Measurements from ENCODE around the gene KRT15.
A peak's percentile ranks its signal among the peaks of the same experiment; 100 is the strongest.

Gene KRT15

DNA sequence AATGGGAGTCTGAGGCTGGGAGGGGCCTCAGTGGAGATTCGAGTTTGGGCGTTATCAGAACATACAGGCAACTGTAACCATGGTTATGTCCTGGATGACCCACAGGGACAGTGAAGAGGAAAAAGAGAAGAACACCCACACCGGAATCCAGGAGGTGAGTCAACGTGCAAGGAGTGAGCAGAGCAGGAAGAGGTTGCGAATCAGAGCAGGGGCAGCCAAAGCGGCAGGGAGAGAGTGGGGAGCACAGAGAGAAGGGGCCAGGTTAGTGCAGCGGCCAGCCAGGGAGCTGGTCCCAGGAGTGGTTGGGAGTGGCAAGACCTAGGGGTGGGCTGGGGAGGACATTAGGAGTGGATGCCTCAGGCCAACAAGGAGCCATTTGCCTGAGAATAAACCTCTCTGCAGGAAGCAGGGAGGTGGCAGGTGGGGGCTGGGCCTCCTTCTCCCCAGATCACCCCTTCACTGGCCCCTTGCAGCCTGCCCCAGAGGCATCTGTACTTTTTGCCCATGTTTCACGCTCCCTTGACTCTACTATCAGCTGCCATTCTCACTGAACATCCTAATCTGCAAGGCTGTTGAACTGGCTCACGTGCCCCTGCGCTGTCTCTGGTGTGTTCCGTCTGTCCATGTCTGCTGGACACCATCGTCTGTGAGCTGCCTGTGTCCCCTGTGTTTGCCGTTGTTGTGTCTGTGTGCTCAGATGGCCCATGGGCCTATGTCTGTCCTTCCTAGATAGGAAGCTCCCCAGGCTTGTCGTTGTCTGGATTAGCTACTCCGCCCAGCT lies 18.4 kb downstream of the KRT15 start:
- no peak for DNase-seq

DNA sequence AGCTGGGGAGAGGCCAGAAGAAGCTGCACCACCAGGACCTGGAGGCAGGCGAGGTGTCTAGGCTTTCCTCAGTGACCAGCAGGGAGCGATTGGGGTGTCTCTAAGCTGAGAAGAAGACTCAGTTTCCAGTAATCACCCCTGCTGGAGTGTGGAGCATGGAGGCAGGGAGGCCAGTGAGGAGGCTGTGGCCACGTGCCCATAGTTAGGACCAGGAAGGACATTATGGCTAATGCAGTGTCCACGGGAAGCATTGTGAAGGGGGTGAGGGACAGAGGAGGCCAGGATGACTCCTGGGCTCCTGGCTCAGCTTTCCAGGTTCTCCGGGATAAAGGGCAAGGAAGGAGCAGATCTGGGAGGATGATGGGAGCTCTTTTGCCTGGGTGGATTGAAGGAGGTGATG lies 19.0 kb downstream of the KRT15 start:
- DNase-seq = no peak

DNA sequence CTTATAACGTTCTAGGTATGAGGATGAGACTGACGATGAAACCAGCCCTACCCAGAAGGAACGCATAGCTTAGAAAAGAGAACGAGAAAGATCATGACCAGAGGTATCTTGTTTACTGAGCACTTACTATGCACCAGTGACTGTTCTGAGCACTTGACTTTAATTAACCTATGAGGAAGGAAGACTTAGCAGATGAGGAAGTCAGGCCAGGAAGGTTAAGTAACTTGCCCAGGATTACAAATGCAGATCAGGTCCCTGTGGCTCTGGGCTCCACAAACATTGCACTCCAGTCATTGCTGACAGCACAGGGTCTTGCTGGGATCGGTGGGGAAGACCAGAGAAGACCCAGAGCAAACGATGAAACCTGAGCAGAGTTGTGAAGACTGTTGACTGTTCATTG lies 20.4 kb downstream of the KRT15 start:
- peak in 1 of 2 donors; percentile 34 for DNase-seq

DNA sequence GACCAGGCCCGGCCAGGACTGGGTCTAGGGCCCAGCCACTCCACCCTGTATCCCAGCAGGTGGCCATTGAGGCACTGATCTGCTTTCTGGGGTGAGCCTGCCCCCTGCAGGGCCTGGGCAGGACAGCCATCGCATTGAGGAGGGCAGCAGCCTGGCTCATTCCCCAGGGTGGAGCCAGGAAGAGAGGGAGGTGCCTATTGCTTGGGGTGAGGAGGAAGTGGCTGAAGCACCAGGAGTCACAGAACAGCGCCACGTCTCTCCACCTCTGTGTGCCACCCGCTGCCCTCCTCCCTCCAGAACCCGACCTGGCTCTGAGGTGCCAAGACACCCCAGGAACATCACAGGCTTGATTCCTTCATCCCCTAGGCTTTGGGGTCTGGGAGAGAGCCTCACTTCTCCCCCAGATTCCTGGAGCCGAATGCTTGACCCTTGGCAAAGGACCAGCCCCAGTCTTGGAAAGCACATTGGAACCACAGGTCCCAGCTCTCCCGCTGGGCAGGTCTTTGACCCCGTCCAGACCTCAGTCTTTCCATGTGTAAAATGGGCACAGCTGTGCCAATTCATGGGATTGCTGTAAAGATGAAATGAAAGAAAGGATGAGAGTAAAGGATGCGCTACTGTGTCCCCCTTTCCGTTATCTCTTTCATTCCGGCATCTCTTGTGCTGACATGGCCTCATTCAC lies 21.7 kb downstream of the KRT15 start:
- DNase-seq = peak; percentile 23 to 56

DNA sequence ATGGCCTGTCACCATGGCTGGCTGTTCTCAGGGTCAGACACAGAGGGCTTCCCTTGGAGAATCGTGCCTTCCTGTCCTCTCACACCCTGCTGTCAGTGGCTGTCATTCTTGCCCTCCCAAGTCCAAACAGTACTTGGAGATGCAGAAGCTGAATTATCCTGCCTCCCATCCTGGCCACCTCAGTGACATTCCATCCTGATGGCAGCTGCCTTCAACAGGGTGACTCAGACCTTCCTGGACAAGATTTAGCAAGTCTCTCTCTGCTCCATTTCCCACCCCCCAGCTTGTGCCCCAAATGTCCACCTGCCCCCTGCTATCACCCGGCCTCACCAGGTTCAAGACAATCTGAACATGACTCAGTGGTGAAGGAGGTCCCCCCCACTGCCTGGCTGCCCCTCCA lies 24.2 kb downstream of the KRT15 start:
- no peak for DNase-seq

DNA sequence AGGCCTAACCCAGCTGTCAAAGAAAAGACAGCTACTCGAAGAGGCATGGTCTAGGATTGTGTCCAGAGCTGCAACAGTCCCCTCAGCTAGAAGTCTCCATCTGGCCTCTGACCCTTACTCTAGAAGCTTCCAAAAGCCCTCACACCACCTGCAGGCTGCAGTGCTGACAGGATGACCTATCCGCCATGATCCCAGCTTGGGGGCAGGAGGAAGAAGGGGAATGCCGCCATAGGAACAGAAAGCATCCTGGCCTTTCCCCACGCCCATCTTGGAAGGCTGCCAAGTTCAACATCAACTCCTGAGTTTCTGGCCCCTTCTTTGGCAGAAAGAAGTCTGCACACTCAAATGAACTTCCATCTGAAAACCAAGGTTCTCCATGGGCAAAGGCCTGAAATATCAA lies 25.9 kb downstream of the KRT15 start:
- no peak for DNase-seq

DNA sequence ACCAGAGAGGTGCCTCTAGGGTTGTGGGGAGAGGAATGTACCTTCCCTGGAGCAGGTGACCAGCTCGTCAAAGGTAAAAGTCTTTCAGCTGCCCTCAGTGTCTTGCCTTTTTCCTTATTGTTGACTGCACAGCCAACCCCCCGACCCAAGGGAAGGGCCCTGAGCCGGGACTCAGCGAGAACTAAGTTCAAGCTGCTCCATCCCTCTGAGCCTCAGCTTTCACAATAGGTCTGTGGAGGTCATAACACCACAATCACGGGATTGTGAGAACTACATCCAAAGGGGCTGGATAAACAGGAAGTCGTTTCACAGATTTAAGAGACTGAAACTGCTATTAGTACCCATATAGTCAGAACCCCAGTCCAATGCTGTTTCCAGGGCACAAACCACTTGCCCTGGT lies 26.3 kb downstream of the KRT15 start:
- DNase-seq = no peak

DNA sequence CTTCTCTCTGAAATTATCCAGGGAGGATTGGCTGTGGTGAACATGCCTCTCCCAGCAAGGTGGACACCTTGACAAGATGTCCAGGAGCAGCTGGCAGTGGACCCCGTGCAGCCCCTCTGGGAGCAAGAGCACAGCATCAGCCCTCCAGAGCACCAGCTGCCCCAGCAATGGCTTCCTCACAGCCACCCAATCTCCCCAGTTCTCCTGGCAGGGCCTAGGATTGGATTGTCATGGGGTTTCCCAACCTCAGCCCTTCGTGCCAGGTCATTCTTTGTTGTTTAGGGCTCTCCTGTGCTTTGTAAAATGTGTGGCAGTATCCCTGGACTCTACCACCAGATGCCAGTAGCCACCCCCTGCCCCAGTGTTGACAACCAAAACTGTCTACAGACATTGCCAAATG lies 27.2 kb downstream of the KRT15 start:
- DNase-seq = no peak

DNA sequence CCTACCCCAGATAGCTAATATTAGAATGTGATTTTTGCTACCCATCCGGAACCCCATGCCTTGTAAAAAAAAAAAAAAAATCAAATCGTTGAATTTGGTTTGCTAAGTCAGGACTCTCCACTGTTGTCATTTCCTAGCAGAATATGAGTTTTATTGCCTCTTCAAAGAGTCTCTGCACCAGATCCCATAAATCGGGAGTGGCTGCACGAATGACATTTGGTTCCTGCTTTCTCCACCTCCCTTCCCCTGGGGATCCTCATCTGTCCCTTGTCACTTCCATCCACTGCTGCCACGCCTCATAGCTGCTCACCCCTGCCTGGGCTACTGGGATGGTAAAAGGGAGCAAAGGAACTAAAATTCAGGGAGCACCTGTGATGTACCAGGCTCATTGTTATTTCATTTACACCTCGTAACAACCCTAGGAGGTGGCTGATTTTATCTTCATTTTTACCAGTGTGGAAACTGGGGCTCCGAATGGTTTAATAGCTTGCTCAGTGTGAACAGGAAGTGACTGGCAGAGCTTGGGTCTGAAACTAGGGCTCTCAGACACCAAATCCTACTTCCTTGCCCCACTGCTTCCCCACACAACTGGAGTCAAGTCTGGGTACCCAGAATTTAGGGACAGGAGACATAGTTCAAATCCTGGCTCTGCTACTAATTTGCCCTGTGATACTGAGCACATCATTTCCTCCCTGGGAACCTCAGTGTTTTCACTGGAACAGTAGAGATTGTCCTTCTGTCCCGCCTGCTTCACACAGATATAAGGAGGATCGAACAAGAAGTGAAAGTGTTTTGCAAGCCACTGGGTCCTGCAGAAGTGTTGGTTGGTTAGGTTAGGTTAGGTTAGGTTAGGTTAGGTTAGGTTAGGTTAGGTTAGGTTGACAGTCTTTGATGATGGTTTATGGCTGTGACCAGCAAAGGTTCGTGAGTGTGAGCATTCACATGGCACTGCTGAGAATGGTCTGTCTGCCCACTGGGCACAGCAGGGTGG lies 28.4 kb downstream of the KRT15 start:
- DNase-seq = no peak

DNA sequence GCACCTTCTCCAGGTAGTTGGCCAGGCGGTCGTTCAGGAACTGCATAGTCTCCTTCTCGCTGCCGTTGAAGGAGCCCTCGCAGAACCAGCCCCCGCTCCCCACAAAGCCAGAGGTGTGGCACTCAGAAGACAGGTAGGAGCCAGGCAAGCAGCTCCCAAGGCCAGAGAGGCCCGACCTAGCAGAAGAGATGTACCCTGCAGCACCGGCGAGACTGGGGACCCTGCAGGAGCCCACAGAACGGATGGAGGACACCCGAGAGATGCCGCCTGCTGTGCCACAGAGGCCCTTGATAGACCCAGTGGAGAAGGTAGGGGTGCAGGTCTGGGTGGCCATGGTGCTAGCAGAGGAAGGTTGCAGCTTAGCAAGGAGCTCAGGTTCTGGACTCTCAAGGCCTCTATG lies 29.2 kb downstream of the KRT15 start, which contains the start of gene KRT36:
Gene KRT36 (minus strand): TSS at position 380 of the 400 bp plus-strand sequence. CDS start 46 bp downstream, at position 334.
- no peak for DNase-seq

DNA sequence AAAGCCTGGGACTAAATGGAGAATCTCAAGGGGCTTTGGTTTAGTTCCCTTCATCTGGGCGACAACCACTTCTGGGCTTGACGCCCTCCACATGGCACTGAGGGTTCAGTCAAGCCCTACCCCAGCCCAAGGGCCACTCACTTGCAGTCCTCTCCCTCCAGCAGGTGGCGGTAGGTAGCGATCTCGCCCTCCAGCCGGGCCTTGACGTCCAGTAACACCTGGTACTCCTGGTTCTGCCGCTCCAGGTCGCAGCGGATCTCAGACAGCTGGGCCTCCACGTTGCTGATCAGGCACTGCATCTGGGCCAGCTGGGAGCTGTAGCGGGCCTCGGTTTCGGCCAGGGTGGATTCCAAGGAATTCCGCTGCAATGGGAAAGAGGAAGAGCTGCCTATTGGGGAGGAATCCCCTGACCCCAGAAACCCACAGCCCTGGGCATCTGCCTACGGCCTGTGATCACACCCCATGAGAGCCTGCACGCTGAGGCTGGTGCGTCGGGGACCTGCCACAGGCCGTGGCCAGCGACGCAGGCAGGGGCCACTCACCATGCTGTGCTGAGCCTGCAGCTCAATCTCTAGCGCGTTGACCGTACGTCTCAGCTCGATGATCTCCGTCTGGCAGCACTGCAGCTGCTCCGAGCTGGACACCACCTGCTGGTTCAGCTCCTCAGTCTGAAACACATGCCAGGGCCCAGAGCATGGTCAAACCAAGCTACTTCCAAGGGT lies 31.7 kb downstream of the KRT15 start:
- DNase-seq = no peak

DNA sequence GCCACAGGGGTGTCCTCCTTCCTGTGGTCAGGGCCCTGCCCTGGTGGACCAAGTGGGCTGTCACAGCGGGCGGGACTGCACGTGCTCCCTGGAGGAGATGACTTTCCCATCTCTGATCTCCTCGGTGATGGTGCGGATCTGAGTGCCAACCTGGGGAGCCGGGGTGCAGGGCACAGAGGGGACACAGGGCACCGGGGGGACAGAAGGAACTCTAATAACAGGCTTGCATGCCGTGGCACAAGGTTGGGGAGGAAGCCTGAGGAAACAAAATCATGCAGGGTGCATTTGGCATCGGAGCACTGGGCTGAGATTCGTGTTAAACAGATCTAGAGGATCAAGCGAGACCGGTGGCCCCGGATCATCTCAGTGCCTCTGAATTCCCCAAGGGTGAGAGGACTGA lies 32.4 kb downstream of the KRT15 start:
- DNase-seq = no peak

DNA sequence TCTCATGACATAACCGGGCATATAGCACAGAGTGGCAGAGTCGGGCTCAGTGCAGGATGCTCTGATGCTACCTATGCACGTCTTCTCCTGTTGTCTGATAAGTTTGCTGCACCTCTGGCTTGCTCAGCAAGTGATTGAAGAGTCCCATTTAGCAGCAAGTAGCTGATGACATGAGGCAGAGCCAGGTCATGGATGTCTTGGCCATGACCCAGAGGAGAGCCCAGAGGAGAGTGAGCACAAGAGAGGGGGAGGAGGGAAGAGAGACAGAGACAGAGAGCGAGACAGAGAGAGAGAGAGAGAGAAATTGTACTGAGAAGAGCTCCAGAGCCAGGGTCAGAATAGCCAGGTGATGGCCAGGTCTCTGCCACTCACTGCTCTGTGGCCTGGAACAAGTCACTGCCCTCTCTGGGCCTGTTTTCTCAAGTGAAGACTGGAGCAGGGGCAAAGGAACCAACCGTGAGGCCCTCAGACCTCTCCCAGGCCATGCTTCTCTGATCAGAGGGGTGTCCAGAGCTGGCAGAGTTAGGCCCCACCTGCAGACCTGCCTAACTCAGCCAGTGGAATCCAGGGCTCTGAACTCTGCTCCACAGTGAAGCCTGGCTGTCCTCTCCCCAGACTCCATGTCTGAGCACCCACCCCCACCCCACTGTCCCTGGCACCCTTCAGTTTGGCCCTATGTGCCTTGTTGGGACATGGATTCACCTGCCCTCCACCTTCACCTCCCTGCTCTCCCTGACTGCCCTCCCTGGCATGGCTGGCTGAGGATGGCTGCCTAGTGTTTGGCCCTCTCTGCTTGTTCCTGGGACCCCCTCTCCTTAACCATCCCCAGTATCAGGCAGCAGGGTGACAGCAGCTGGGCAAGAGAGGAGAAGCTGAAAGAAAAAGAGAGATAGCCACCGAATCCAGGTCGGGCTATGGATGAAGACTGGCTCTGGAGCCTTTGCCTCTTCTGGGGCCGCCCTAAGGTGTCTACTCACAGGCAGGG lies 33.5 kb downstream of the KRT15 start:
- DNase-seq = no peak

DNA sequence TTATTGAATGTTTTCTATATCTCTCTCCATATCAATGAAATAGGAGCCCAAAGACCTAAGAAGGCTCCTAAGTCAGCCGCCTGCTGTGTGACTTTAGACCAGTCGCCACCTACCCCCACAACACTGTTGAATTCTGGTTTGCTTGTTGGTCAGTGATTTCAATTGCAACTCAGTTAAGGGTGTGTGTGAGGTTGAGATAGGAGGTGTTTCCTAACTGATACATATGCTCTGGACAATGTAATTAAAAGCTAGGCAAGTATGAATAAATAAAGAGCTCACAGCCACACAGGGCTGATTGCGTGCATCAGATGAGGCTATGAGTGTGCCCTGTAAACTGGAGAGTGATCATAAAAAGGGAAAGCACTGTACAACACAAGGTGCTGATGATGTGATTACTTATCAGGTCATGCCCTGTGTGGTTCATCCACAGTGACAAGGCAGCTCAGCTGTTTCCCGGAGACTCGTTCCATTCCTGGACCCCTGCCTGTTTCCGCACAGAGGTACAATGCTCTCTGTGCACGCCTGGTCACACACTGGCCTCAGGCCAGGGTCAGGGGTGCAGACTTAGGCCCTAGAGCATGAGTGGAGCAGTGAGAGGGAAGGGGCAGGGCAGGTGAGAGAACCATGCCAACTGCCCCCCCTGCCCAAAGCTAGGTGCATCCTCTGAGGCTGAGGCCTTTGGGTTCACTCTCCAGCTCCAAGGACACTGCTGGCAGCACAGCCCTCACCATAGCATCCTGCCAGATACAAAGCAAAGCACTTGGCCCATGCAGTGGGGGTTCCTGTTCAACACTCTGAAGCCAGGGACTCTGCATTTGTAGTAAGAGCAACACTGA lies 34.5 kb downstream of the KRT15 start:
- DNase-seq = no peak

DNA sequence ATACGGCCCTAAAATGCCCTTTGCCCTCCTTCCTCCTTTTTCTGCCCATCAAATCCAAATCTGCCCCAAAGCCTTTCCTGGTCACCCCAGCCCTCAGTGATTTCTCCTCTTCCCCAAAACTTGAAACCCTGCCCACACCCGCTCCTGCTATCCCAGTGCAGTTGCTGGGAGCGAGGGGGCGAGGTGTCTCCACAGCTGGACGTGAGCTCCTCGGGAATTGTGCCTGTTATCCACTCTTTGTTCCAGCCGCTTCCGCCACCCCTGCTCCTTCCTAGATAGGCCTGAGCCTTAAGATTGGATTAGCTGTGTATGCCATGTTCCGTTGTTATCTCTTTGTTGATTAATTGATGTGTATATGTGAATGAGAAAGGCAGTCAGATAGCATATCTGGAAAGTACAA lies 35.2 kb downstream of the KRT15 start:
- no peak for DNase-seq

DNA sequence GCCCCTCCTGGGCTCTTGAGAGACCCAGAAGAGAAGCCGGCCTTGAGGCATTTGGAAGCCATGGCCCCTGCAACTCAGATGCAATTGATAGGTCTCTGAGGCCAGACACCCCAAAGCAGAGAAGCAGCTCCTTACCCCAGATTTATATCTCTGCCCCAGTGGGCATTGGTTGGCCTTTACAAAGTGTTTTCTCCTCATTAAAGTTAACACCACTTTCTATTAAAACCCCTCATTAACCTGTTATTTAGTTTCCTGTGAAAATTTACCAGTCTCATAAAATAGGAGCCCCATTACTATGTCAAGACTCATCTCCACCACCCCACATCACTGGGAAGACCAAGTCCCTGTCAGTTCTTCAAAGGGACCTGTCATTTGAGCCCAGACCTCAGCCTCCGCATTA lies 37.7 kb downstream of the KRT15 start, which contains the start of gene KRT35:
Gene KRT35 (minus strand): TSS at position 116 of the 400 bp plus-strand sequence. CDS start 54 bp downstream, at position 62.
- DNase-seq = no peak

DNA sequence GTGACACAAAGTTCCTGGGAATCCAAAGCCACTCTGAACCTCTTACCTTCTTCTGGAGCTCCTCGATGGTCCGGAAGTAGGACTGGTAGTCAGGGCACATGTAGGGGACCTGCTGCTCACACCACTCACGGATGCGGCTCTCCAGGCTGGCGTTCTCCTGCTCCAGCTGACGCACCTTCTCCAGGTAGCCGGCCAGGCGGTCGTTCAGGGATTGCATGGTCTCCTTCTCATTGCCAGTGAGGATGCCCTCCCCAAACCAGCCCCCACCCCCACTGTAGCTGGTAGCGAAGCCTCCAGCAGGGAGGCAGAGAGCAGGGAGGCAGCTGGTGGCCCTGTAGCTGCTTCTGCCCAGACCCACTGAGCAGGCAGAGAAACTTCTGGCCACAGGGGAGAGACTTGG lies 38.1 kb downstream of the KRT15 start:
- no peak for DNase-seq

DNA sequence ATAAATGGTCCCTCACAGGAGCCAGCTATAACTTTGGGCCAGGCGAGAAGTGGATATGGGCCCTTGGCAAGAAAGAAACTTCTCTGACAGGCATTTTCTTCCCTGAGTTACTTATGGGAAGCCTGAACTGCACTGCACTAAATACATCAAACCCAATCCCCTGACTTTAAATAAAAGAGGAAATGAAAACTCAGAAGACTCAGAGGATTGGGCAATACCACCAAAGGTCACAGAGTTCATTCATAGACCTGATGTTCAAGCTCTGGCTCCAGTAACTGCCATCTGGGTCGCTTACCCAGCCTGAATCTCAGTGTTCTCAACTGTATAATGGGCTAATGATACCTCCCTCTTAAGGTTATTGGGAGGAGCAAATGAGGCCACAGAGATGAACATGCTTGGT lies 38.6 kb downstream of the KRT15 start:
- DNase-seq = no peak

DNA sequence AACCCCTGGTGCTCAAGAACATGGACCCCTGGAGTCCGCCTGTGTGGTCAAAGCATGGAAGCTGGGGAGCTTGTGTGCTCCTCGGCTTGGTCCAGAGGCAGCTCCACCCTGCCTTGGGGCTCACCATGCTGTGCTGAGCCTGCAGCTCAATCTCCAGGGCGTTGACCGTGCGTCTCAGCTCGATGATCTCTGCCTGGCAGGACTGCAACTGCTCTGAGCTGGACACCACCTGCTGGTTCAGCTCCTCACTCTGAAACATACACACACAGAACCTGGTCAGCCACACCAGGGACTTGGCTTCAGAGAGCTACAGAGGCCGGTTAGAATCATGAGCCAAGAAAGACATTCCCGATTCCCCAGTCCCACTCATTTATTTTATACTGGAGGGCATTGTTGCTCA lies 40.5 kb downstream of the KRT15 start:
- DNase-seq = no peak

All from bone marrow (tissue), 2 donors.